ENCODE results near the gene AGBL2.
A peak's percentile ranks its signal among the peaks of the same experiment; 100 is the strongest.

Gene AGBL2

DNA sequence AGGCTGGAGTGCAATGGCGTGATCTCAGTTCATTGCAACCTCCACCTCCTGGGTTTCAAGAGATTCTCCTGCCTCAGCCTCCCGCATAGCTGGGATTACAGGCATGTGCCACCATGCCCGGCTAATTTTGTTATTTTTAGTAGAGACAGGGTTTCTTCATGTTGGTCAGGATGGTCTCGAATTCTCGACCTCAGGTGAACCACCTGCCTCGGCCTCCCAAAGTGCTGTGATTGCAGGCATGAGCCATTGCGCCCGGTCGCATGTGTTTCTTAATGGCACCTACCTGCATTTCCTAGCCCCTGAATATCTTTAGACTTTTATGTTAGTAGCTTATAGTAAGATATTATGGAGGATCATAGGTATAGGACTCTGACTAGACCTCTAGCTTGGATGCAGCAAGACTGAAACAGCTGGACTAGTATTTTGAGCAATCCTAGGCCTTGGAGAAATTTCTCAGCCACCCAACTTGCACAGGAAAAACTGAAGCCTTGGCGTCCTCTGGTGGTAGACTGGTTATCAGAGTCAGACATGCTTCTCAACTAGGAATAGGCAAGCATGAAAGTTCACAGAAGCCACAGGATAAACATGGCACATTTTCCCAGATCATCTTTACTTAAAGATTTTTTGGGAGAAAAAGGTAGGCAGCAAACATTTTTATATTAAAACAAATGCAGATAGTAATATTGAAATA, 98.3 kb downstream of the AGBL2 start:
- no peak overlapping the region for H3K4me3 ChIP-seq (ENCODE audit: low read depth, low read length)
- DNase-seq (ENCODE audit: low read depth), result peak; percentile 72
- peak; percentile 98 for TF ChIP-seq CTCF (IDR thresholded peaks at IDR 0.05; ENCODE audit: low read depth, low read length, missing control alignments)
- in situ Hi-C loops (cut with HindIII; ENCODE audit: low sequenced_read_pairs), result no loop called here

- TF ChIP-seq CTCF (IDR thresholded peaks at IDR 0.05; ENCODE audit: low read depth, low read length, missing control alignments), result no peak
- H3K4me3 ChIP-seq (ENCODE audit: low read depth, low read length), result no peak overlapping the region
- in situ Hi-C loops (cut with HindIII; ENCODE audit: low sequenced_read_pairs), result no loop called here
- no peak for DNase-seq (ENCODE audit: low read depth)
Measured at GRCh38 chr11:47615249-47615648, 99.9 kb downstream of the AGBL2 start.

GRCh38 chr11:47611348-47611794, 103.8 kb downstream of the AGBL2 start:
- no peak for DNase-seq (ENCODE audit: low read depth)
- TF ChIP-seq CTCF (IDR thresholded peaks at IDR 0.05; ENCODE audit: low read depth, low read length, missing control alignments), result no peak
- in situ Hi-C loops (cut with HindIII; ENCODE audit: low sequenced_read_pairs), result loop anchor here (5.0 kb wide), 1 partner anchor 34 kb away; the partner anchor contains the start of genes KBTBD4 and NDUFS3
- no peak overlapping the region for H3K4me3 ChIP-seq (ENCODE audit: low read depth, low read length)

DNA sequence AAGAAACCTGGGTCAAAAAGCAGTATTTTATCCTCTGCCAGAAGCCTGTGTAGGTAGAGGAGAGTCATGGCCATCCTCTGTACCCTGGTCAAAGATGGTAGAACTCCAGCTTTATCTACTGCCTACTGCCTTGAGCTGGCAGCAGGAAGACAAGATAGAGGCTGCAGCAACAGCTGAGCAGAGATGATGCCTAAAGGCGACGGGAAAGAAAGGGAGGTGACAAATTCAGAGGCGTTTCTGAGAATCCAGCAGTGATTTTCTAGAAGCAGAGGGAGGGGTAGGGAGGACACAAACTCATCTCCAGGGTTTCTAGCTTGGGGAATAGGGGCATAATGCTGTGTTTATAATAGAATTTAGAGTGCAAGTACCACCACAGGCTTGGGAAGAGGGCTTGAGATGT, 105.5 kb downstream of the AGBL2 start:
- in situ Hi-C loops (cut with HindIII; ENCODE audit: low sequenced_read_pairs), result loop anchor here (5.0 kb wide), 1 partner anchor 32 kb away; the partner anchor contains the start of genes KBTBD4 and NDUFS3
- no peak for DNase-seq (ENCODE audit: low read depth)
- no peak for TF ChIP-seq CTCF (IDR thresholded peaks at IDR 0.05; ENCODE audit: low read depth, low read length, missing control alignments)
- no peak overlapping the region for H3K4me3 ChIP-seq (ENCODE audit: low read depth, low read length)

Data from astrocyte of the cerebellum (primary cell).